ENCODE measurements around the gene ADM2. TPM values are rescaled to one million over a fixed set of nuclear protein-coding genes. Genes with fewer than 3 reads are reported as not detected.

ADM2 gene
- total and polyA plus RNA-seq, 2 of the 13 experiments (the other 11 are each of a cell fraction or from before 2014, with no cell fraction given) = 1.2 to 3.0 TPM

DNA sequence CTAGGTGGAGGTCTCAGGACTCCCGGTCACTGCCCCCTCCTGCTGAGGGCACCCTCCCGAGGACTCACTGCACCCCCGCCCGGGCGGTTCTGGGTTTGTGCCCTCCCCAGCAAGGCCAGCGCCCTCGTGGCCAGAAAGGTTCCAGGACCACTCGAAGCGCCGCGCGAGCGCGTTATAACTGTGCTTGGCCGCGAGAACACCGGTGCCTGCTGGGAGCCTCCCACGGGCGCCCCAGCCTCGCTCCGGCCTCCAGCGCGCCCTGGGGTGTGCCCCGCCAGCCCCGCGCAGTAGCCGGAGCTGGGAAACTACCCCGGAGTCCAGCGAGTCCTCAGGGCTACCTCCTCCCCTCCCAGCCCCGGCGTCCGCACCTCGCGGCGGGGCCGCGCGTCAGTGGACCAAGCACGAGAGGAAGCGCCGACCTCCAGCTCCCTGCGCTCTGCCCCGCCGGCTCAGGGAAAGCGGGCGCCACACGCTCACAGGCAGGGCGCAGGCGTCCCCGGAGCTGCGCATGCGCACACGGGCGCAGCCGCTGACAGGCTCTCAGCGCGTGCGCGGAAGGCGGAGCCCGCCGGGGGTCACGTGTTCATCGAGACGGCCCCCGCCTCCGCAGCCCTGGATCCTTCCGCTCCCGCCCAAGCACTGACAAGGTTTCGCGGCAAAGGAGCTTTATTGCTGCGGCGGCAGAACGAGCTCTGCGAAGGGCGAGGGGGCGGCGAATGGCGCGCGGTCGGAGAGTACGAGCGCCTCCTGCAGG is 43.9 kb downstream of the ADM2 start, which contains the start of gene SCO2 (continued):
- TF ChIP-seq, protein P1, sequence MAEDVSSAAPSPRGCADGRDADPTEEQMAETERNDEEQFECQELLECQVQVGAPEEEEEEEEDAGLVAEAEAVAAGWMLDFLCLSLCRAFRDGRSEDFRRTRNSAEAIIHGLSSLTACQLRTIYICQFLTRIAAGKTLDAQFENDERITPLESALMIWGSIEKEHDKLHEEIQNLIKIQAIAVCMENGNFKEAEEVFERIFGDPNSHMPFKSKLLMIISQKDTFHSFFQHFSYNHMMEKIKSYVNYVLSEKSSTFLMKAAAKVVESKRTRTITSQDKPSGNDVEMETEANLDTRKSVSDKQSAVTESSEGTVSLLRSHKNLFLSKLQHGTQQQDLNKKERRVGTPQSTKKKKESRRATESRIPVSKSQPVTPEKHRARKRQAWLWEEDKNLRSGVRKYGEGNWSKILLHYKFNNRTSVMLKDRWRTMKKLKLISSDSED (CRISPR knock-in tag; IDR thresholded peaks at IDR 0.05) = no peak
- no peak for TF ChIP-seq GABPA (IDR thresholded peaks at IDR 0.05; ENCODE audit: low read depth, low read length)
- TF ChIP-seq GABPA (CRISPR knock-in tag; IDR thresholded peaks at IDR 0.05; ENCODE audit: low read depth) = peak; percentile 26; the same call in 1 of the 2 replicates
- TF ChIP-seq ZNF761 (CRISPR knock-in tag; conservative IDR thresholded peaks at IDR 0.05) = peak; percentile 63
- no peak for TF ChIP-seq NPAS2 (CRISPR knock-in tag; IDR thresholded peaks at IDR 0.05; ENCODE audit: borderline replicate concordance)
- TF ChIP-seq ZBTB21 (CRISPR knock-in tag; IDR thresholded peaks at IDR 0.05) = no peak
- TF ChIP-seq, protein P2, sequence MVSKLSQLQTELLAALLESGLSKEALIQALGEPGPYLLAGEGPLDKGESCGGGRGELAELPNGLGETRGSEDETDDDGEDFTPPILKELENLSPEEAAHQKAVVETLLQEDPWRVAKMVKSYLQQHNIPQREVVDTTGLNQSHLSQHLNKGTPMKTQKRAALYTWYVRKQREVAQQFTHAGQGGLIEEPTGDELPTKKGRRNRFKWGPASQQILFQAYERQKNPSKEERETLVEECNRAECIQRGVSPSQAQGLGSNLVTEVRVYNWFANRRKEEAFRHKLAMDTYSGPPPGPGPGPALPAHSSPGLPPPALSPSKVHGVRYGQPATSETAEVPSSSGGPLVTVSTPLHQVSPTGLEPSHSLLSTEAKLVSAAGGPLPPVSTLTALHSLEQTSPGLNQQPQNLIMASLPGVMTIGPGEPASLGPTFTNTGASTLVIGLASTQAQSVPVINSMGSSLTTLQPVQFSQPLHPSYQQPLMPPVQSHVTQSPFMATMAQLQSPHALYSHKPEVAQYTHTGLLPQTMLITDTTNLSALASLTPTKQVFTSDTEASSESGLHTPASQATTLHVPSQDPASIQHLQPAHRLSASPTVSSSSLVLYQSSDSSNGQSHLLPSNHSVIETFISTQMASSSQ (IDR thresholded peaks at IDR 0.05; ENCODE audit: low read depth) = no peak
- TF ChIP-seq, protein P2 (CRISPR knock-in tag; IDR thresholded peaks at IDR 0.05; ENCODE audit: borderline replicate concordance) = no peak; the same call in 1 of the 2 replicates
- TF ChIP-seq MAZ (IDR thresholded peaks at IDR 0.05; ENCODE audit: borderline replicate concordance, low read depth, low read length) = peak; percentile 50; the same call in 1 of the 2 replicates
- peak; percentile 98 for TF ChIP-seq MAZ (CRISPR knock-in tag; IDR thresholded peaks at IDR 0.05; ENCODE audit: low read depth)
- peak; percentile 65 for TF ChIP-seq TEAD3 (CRISPR knock-in tag; optimal IDR thresholded peaks at IDR 0.05; ENCODE audit: borderline replicate concordance)
- no peak for TF ChIP-seq PHF5A (CRISPR knock-in tag; IDR thresholded peaks at IDR 0.05; ENCODE audit: low read depth, unreplicated experiment)
- TF ChIP-seq AGO1 (IDR thresholded peaks at IDR 0.05; ENCODE audit: low read depth, low read length, poor library complexity, severe bottlenecking) = peak; percentile 94
- TF ChIP-seq, protein P3, sequence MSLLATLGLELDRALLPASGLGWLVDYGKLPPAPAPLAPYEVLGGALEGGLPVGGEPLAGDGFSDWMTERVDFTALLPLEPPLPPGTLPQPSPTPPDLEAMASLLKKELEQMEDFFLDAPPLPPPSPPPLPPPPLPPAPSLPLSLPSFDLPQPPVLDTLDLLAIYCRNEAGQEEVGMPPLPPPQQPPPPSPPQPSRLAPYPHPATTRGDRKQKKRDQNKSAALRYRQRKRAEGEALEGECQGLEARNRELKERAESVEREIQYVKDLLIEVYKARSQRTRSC (CRISPR knock-in tag; IDR thresholded peaks at IDR 0.05; ENCODE audit: low read depth) = no peak; the same call in 1 of the 2 replicates
- no peak for TF ChIP-seq ZNF619 (CRISPR knock-in tag; IDR thresholded peaks at IDR 0.05)
- TF ChIP-seq, protein P4, sequence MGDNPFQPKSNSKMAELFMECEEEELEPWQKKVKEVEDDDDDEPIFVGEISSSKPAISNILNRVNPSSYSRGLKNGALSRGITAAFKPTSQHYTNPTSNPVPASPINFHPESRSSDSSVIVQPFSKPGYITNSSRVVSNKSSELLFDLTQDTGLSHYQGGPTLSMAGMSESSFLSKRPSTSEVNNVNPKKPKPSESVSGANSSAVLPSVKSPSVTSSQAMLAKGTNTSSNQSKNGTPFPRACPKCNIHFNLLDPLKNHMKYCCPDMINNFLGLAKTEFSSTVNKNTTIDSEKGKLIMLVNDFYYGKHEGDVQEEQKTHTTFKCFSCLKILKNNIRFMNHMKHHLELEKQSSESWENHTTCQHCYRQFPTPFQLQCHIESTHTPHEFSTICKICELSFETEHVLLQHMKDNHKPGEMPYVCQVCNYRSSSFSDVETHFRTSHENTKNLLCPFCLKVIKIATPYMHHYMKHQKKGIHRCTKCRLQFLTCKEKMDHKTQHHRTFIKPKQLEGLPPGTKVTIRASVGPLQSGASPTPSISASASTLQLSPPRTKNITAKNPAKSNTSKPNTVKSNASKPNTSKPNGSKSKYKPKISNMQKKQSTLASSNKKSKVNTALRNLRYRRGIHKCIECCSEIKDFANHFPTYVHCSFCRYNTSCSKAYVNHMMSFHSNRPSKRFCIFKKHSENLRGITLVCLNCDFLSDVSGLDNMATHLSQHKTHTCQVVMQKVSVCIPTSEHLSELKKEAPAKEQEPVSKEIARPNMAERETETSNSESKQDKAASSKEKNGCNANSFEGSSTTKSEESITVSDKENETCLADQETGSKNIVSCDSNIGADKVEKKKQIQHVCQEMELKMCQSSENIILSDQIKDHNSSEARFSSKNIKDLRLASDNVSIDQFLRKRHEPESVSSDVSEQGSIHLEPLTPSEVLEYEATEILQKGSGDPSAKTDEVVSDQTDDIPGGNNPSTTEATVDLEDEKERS (CRISPR knock-in tag; IDR thresholded peaks at IDR 0.05) = no peak
- no peak for TF ChIP-seq ZFAT (CRISPR knock-in tag; conservative IDR thresholded peaks at IDR 0.05)
- no peak for TF ChIP-seq TRIM24 (CRISPR knock-in tag; IDR thresholded peaks at IDR 0.05)
- TF ChIP-seq HMG20A (CRISPR knock-in tag; IDR thresholded peaks at IDR 0.05; ENCODE audit: borderline replicate concordance) = no peak
- no peak for TF ChIP-seq SYNCRIP (IDR thresholded peaks at IDR 0.05; ENCODE audit: insufficient read depth, low read depth, low read length)
- TF ChIP-seq ELF4 (CRISPR knock-in tag; IDR thresholded peaks at IDR 0.05; ENCODE audit: borderline replicate concordance) = peak; percentile 81; the same call in 1 of the 2 replicates

Data from HepG2 (cell line).